Osteoblast (primary cell): ENCODE results near the gene SNTG2. TPM values are rescaled to one million over a fixed set of nuclear protein-coding genes. Genes with fewer than 3 reads are reported as not detected.
A peak's percentile ranks its signal among the peaks of the same experiment; 100 is the strongest.

Experiments
- DNase-seq: peaks from one replicate; pipeline ENCODE4 v3.0.0; 2011; ENCODE audit warnings: low spot score, mixed read lengths; ENCODE audit not compliant: insufficient read length; ENCODE audit errors: missing footprints
- H2AFZ ChIP-seq: 2 replicates; pipeline ENCODE4 v1.6.0; 2011; ENCODE audit warnings: mild to moderate bottlenecking, low read length
- H3K27ac ChIP-seq: 2 replicates; pipeline ENCODE4 v1.5.1; 2011; ENCODE audit warnings: mild to moderate bottlenecking, low read depth, low read length, moderate library complexity
- H3K27me3 ChIP-seq: 2 replicates; pipeline ENCODE4 v1.6.0; 2012; ENCODE audit warnings: mild to moderate bottlenecking, control low read depth, inconsistent platforms, low read length, moderate library complexity; ENCODE audit not compliant: insufficient read depth
- H3K36me3 ChIP-seq: 2 replicates; pipeline ENCODE4 v1.5.1; 2011; ENCODE audit warnings: mild to moderate bottlenecking, low read length, control low read depth, moderate library complexity; ENCODE audit not compliant: insufficient read depth
- H3K4me1 ChIP-seq: 2 replicates; pipeline ENCODE4 v1.5.1; 2011; ENCODE audit warnings: mild to moderate bottlenecking, low read length, control low read depth, moderate library complexity; ENCODE audit not compliant: insufficient read depth
- H3K4me2 ChIP-seq: 2 replicates; pipeline ENCODE4 v1.6.0; 2011; ENCODE audit warnings: mild to moderate bottlenecking, low read length; ENCODE audit not compliant: insufficient read depth
- H3K4me3 ChIP-seq: fragments of 200-600 bp; sonication (generic); 3 replicates; pipeline ENCODE4 v1.5.1; 2012; ENCODE audit warnings: mild to moderate bottlenecking, low read length, inconsistent platforms; ENCODE audit not compliant: insufficient read depth
- H3K79me2 ChIP-seq: 2 replicates; pipeline ENCODE4 v1.6.0; 2012; ENCODE audit warnings: mild to moderate bottlenecking, low read length, control low read depth, inconsistent platforms; ENCODE audit not compliant: insufficient read depth
- H3K9me3 ChIP-seq: 2 replicates; pipeline ENCODE4 v1.5.1; 2011; ENCODE audit warnings: low read depth, low read length, control low read depth
- H4K20me1 ChIP-seq: 2 replicates; pipeline ENCODE4 v1.6.0; 2012; ENCODE audit warnings: mild to moderate bottlenecking, low read length, control low read depth; ENCODE audit not compliant: insufficient read depth
- total RNA-seq: library from RNA; depleted of rRNA; stranded (reverse); fragments of >200 nt; gene quantifications from 2 replicates; pipeline ENCODE4 v1.2.3, GENCODE V29; 2012
- TF ChIP-seq, protein P1 (sequence below): IDR thresholded peaks from 2 replicates; pipeline ENCODE4 v1.5.1; 2011; ENCODE audit warnings: mild to moderate bottlenecking, low read depth, low read length, moderate library complexity; ENCODE audit errors: extremely low read depth

The SNTG2 gene
- total RNA-seq, 1 donor = 1.4 TPM

GRCh38 chr2:1231466-1232063 is 280.9 kb downstream of the SNTG2 start:
- TF ChIP-seq, protein P1, sequence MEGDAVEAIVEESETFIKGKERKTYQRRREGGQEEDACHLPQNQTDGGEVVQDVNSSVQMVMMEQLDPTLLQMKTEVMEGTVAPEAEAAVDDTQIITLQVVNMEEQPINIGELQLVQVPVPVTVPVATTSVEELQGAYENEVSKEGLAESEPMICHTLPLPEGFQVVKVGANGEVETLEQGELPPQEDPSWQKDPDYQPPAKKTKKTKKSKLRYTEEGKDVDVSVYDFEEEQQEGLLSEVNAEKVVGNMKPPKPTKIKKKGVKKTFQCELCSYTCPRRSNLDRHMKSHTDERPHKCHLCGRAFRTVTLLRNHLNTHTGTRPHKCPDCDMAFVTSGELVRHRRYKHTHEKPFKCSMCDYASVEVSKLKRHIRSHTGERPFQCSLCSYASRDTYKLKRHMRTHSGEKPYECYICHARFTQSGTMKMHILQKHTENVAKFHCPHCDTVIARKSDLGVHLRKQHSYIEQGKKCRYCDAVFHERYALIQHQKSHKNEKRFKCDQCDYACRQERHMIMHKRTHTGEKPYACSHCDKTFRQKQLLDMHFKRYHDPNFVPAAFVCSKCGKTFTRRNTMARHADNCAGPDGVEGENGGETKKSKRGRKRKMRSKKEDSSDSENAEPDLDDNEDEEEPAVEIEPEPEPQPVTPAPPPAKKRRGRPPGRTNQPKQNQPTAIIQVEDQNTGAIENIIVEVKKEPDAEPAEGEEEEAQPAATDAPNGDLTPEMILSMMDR = no peak
- Histone ChIP-seq H3K36me3 (no peaks in the 10 kb centered on the region), H3K9me3 (no peaks in the 10 kb centered on the region), H3K27ac (no peak overlapping the region), H3K27me3 (no peaks in the 10 kb centered on the region), H3K4me2 (no peak overlapping the region), H4K20me1 (no peaks in the 10 kb centered on the region), H3K4me3 (no peak overlapping the region), H3K4me1 (peaks cover 9% of the 10 kb centered on the region), H2AFZ (no peak overlapping the region), H3K79me2 (no peaks in the 10 kb centered on the region)
- DNase-seq = peak; percentile 62

DNA sequence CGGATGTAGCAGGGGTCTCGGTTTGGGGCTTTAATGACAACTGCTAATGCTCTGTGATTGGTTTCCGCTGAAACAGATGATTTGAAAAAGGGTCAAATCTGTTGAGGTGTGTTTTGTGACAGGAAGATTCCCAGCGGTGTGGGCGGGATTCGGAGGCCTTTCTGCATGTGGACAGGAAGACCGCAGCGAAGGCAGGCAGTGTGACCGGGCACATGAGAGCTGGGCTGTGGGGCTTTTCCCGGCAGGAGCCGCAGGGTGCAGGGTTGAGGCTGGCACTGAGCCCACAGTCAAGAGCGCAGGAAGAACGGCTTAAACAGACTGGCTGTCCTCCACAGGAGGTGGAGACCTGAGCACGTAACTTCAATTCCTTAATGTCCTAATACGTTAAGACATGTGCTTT is 282.6 kb downstream of the SNTG2 start:
- Histone ChIP-seq H3K4me2 (no peak overlapping the region), H3K9me3 (no peaks in the 10 kb centered on the region), H3K36me3 (no peaks in the 10 kb centered on the region), H2AFZ (no peak overlapping the region), H3K4me3 (no peak overlapping the region), H3K27ac (no peak overlapping the region), H3K79me2 (no peaks in the 10 kb centered on the region), H4K20me1 (no peaks in the 10 kb centered on the region), H3K27me3 (no peaks in the 10 kb centered on the region), H3K4me1 (peaks cover 9% of the 10 kb centered on the region)
- DNase-seq = peak; percentile 73
- TF ChIP-seq, protein P1 = no peak

DNA sequence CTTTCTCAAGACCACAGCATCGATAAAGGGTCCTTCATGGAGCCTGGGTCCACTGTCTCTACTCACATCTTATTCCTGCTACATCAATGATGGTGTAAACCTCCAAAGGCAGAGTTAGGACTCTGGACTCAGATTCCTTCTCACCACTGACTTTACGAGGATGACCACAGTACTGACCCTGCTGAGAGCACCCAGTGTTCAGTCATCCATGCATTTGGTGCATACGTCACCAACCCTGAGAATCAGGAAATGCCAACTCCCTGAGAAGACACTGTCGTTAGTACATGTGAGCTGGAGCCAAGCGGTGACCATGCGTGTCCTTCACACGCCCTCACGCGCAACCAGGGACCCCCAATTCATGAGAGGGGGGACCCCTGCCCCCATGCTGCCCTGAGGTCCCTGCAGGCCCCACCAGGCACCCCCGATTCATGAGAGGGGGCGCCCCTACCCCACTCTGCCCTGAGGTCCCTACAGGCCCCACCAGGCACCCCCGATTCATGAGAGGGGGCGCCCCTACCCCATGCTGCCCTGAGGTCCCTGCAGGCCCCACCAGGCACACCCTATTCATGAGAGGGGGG is 284.2 kb downstream of the SNTG2 start:
- H3K36me3 ChIP-seq = no peaks in the 10 kb centered on the region
- H3K4me2 ChIP-seq = no peak overlapping the region
- no peaks in the 10 kb centered on the region for H3K27me3 ChIP-seq
- H3K4me3 ChIP-seq = no peak overlapping the region
- TF ChIP-seq, protein P1 = no peak
- no peaks in the 10 kb centered on the region for H3K9me3 ChIP-seq
- no peak overlapping the region for H2AFZ ChIP-seq
- peak overlapping the region; percentile 47 for H3K27ac ChIP-seq
- H3K79me2 ChIP-seq = no peaks in the 10 kb centered on the region
- H3K4me1 ChIP-seq = peaks cover 9% of the 10 kb centered on the region
- DNase-seq = peak; percentile 96
- no peaks in the 10 kb centered on the region for H4K20me1 ChIP-seq

GRCh38 chr2:1235806-1236205 is 285.2 kb downstream of the SNTG2 start:
- Histone ChIP-seq H4K20me1 (no peaks in the 10 kb centered on the region), H3K4me2 (no peak overlapping the region), H3K4me3 (no peak overlapping the region), H3K9me3 (no peaks in the 10 kb centered on the region), H3K36me3 (no peaks in the 10 kb centered on the region), H3K27ac (no peak overlapping the region), H2AFZ (no peak overlapping the region), H3K4me1 (peaks cover 9% of the 10 kb centered on the region), H3K79me2 (no peaks in the 10 kb centered on the region), H3K27me3 (no peaks in the 10 kb centered on the region)
- no peak for DNase-seq
- TF ChIP-seq, protein P1 = no peak
